D721Med (cell line): ENCODE results near the gene CHCHD6.

ENCODE experiments used
- DNase-seq: peaks from one replicate; pipeline ENCODE4 v3.0.0; 2011; ENCODE audit warnings: low spot score; ENCODE audit not compliant: insufficient read length
- FAIRE-seq: peaks from 2 replicates; lab custom pipeline; 2011; peaks lifted over from hg19 to GRCh38; lab: Jason Lieb, UNC
- TF ChIP-seq, protein P1 (sequence below): IDR thresholded peaks from 2 replicates; pipeline ENCODE4 v1.5.1; 2012; ENCODE audit warnings: mild to moderate bottlenecking, control low read depth; ENCODE audit not compliant: insufficient read depth; ENCODE audit errors: missing control alignments

Gene CHCHD6

DNA sequence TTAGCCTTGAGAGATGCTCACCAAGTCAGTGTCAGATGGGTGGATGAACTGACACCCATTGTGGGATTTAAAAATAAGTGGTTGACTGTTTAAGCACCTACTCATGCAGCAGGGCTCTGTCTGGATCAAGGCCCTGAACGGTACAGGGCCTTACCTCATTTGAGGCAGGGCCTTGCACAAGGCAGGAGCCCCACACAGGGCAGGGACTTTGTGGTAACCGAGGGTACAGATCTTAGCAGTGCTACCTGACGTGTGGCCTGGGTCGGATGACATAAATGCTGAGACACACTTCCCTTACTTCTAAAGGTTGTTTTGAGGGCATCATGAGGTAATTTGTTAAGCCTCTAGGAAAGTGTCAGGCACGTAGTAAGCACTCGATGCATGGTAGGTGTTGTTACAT is 219.4 kb downstream of the CHCHD6 start:
- TF ChIP-seq, protein P1, sequence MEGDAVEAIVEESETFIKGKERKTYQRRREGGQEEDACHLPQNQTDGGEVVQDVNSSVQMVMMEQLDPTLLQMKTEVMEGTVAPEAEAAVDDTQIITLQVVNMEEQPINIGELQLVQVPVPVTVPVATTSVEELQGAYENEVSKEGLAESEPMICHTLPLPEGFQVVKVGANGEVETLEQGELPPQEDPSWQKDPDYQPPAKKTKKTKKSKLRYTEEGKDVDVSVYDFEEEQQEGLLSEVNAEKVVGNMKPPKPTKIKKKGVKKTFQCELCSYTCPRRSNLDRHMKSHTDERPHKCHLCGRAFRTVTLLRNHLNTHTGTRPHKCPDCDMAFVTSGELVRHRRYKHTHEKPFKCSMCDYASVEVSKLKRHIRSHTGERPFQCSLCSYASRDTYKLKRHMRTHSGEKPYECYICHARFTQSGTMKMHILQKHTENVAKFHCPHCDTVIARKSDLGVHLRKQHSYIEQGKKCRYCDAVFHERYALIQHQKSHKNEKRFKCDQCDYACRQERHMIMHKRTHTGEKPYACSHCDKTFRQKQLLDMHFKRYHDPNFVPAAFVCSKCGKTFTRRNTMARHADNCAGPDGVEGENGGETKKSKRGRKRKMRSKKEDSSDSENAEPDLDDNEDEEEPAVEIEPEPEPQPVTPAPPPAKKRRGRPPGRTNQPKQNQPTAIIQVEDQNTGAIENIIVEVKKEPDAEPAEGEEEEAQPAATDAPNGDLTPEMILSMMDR = no peak
- FAIRE-seq (no peak), DNase-seq (no peak)

DNA sequence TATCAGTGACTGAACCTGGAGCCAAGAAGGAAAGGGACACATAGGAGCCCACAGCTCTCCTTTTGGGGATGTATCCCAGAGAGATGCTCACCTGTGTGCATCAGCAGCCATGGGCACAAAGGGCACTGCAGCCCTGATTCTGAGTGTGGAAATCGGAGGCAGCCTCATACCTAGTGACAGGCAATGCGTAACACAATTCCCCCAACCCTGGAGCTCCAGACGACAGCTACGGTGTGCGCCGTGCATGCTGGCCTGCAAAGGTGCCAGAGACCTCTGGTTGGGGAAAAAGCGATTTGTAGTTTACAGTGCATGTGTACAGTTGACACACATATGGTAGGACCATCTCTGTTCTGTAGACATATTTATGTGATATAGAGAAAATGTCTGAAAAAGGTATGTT is 219.9 kb downstream of the CHCHD6 start:
- no peak for DNase-seq
- TF ChIP-seq, protein P1 = no peak
- no peak for FAIRE-seq

DNA sequence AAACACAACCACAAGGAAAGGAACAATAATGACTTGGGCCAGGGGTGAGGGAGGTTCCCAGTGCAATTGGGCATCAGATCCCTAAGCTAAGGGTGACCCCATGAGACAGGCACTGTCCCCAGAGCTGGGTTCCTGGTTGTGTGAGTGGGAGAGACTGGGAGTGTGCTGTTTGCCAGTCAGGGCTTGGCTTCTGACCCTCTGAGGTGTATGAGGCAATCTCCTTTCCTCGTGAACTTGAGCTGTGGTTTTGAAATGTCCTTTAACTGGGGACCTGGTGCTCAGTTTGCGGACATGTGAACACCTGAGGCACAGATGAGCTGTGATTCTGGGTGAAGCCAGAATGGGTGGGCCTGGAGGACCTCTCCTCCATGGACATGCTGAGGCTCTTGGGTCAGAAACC is 220.4 kb downstream of the CHCHD6 start:
- no peak for DNase-seq
- FAIRE-seq = no peak
- TF ChIP-seq, protein P1 = no peak

DNA sequence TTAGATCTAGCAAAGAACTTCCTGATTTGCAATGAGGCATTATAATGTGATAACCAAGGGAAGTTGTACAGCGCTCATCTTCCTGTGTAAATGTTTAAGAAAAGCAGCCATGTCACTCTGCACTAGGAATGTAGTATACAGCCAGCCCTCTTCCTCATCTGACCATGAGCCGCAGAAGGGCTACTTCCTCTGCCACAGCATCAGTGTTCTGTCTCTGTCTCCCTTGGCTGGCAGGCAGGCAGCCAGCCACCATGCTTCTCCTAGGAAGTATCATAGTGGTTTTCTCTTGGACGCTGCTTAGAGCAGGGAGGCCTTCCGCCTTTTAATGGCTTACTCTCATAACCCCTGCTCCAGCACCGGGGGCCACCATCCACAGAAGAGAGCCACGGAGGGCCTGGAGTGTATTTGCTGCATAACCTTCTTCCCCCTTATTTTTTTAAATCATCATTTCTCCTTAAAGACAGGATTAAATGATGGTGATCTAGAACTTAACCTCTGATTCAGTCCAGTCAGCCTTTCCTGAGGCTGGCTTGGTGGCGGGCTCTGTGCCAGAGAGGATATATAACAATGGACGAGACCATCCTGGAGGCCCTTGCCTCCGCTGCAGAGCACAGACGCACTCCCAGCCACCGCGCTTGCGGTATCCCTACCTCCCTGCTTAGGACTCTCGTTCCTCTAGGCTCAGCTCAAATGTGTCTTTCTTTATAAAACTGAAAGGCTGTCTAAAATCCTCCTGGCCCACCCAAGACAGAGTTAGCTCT is 221.6 kb downstream of the CHCHD6 start:
- no peak for FAIRE-seq
- DNase-seq = no peak

DNA sequence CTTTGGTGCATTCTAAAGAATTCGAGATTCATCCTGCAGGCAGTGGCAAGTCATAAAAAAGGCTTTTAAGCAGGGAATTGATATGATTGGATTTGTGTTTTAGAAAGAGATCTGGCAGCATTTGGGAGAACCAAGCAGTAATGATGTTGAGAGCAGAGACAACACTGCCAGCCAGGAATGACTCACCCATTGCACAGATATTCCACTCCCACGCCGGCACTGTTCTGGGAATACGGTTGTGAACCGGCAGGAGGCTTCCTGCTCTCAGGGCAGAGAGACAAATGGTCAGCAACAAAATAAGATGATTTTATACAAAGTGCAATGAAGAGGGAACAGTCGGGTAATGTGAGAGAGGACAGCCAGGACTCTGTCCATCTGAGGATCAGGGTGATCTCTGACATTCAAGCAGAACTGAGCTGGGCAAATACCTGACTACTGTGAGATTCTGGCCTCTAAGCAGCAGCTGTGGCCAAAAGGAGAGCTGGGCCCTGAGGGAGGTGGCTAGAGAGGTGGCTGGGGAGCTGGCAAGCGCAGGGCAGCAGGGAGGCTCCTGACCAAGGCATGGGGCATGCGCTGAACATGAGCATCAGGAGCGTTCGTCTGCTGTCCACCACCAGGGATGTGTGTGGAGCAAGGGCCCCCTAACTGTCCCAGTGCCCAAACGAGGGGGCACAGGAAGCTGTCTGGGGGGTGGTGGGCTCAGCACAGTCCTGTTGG is 222.8 kb downstream of the CHCHD6 start:
- DNase-seq (no peak), FAIRE-seq (no peak)
- TF ChIP-seq, protein P1 = no peak

More for the DNA sequence above, 221.6 kb downstream of the CHCHD6 start:
- TF ChIP-seq, protein P1 = no peak

DNA sequence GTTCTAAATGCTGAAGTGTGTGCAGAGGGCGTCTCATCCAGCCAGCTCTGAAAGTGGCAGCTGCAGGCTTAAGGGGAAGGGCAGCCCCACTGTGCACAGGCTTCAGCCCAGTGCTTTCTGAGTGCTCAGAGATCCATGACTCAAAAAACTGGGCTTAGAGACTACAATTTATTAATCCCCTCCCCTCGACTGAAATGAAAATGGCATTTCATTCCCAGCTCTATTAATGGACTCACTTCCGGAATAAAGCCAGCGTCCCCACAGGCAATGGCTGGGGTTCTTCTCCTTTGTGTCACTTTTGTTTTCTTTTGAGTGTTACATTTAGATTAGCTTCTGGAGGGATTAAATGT is 223.3 kb downstream of the CHCHD6 start:
- no peak for DNase-seq

More for the DNA sequence above, 223.3 kb downstream of the CHCHD6 start:
- no peak for FAIRE-seq
- TF ChIP-seq, protein P1 = no peak
